CD4-positive, alpha-beta T cell treated with Interleukin-10 for 1 hour (primary cell): ENCODE results near the gene CCDC3.

Experiments used
- DNase-seq: peaks from one replicate; pipeline ENCODE4 v3.0.0-alpha.2; 2020

CCDC3 gene

DNA sequence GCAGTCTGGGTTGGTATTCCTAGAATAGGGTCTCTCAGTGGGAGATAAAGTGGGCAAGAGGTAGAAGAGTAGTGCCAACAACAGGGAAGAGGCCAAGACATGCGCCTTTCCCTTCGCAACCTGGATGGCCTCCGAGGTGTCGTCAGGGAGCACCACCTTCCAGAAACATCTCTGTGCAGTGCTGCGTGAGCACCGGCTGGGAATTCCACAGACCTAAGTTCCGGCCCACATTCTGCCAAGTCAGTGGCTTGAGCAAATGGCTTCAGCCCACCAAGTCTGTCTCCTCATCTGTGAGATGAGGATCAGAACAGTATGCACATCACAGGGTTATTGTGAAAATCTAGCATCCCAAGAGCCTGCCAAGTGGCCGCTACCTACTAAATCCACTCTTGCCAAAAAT, 40.6 kb downstream of the CCDC3 start:
- DNase-seq, result no peak

DNA sequence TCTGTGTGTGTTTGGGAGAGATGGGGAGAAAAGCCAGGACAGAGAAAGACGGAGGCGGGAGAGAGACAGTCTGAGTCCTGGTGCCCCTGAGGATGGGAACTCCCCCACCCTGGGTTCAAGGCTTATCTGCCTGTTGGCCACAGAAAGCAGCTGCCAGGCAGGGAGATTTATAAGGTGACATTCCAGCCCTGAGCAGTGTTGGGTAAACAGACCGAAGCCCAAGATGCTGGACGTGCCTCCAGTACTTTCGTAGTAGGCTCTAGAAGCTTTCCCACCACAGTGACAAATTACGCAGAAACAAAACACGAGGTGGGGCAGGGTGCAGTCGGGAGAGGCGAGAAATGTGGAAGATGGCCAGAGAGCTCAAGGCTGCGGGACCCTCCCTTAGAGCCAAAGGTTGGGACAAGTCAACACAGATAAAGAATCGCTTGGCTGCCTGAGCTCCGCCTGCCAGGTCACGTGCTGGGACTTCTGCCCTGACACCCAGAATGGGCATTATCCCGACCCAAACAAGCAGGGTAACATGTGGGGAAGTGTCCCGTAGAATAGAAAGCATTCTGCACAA, 41.1 kb downstream of the CCDC3 start:
- DNase-seq, result no peak

DNA sequence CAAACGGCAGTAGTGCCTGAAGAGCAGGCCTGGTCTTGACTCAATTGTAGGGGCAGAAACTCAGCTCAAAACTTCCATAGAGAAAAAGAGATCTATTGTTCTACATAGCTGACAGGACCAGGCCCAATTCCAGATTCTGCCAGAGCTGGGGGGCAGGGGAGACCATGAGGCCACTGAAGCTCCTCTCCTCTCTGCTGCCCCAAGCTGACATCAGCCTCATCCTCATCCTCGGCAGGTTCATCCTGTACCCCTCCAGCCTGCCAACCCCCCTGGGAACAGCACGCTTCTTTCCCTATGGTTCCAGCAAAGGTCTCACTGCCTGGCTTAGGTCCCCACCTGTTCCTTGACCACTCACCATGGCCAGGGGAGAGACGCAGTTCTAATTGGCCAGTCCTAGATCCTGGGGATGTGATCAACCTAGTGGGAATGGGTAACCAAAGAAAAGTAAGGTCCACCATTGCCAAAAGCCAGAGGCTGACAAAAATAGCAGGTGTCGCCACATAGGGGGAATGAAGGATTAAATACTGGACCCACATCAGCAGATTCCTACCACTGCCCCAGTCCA, 42.9 kb downstream of the CCDC3 start:
- no peak for DNase-seq

DNA sequence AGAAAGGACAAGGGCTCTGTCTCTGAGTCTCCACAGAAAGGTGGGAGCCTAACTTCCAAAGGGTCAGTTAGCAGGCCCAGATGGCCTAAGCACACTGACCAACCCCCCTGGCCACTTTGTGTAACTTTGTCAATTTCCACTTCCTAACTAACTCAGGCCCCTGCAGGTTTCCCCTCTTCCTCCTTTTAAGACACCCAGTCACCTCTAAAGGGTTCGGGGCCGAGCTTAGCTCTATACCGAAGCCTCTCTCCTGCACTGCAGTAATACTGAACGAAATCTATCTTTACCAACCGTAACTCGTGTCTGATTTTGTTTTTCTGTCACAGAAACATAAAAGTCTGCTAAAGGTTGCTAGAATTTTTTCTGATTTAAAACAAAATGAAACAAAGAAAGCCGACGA, 44.4 kb downstream of the CCDC3 start:
- no peak for DNase-seq

DNA sequence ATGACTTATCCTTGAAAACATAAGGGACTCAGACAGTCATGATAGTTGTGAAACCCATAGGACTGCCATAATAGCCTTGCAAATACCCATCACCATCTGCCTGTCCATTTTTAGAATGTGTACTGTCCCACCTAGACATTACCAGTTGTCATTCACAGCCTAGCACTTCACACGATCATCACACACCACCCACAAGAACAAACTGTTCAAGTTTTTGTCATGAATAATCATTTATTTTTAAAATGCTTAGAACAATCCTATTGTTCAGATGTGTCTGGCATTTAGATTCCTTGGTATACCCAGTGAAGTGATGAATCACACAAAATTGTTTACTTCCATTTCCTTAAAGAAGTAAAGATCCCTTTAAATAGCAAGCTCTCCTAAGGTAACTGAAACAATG, 46.6 kb downstream of the CCDC3 start:
- DNase-seq, result no peak

DNA sequence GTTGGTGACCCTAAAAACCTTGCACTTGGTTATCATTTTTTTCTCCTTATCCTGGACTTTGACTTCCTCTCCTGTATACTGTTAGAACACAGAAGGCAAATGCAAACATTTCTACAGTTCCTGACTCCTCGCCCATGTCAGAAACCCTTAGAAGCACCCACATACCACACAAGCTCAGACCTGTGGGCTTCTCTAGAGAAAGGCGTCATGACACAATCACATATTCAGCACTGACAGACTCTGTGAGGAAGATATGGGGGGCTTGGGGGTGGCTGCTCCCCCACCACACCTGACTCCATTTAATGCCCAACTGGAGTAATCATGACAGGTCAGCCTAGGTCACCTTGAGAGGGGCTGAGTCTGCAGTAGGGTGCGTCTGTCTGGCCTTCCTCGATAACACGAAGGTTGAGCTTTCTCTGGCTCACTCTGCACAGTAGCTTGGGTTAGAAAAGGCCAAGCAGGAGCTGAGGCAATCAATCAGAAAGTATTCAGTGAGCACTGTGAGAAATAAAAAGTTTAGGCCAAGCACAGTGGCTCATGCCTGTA, 50.9 kb downstream of the CCDC3 start:
- no peak for DNase-seq

DNA sequence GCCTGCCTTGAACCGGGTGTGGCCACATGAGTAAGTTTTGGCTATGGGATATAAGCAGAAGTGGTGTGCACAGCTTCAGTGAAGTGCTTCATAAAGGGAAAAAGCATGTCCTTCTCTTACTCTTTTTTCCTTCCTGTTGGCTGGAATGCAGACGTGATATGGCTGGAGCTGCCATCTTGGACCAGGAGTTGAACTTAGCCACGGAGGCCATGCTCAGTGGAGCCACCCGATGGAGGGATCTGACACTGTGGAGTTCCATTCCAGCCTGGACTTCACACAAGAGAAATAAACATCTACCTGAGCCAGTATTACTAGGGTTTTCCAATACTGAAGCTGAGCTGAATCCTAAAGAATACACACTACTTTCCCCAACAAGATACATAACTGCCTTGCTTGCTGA, 52.3 kb downstream of the CCDC3 start:
- DNase-seq, result no peak

DNA sequence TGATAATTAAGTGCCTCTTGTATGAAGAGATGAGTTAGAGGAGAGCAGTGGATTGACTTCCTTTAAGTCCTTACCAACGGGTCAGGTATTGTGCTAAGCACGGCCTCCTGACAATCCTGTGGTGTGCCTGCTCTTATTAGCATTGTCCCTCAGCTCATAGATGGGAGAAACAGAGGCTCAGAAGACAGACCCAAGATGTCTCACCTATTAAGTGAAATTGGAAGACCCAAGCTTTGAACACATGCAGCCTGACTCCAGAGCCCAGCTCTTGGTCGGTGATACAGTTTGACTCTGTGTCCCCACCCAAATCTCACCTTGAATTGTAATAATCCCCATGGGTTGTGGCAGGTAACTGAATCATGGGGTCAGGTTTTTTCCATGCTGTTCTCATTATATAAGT, 53.8 kb downstream of the CCDC3 start:
- DNase-seq, result no peak

DNA sequence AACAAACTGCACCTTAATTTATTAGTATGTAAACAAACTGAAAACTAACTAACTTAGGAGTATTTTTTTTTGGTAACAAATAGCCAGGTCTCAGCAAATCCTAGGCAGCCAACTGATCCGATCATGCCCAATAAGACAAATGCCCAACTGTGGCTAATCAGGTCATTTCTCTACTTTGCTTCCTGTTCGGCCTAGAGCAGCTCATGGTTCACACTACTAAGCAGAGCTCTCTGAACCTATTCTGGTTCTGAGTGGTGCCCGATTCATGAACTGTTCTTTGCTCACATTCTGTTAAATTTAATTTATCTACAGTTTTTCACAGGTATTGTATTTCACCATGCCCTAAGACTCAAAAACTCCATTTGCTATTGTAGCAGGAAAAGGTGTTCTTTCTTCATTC, 55.1 kb downstream of the CCDC3 start:
- DNase-seq, result no peak

DNA sequence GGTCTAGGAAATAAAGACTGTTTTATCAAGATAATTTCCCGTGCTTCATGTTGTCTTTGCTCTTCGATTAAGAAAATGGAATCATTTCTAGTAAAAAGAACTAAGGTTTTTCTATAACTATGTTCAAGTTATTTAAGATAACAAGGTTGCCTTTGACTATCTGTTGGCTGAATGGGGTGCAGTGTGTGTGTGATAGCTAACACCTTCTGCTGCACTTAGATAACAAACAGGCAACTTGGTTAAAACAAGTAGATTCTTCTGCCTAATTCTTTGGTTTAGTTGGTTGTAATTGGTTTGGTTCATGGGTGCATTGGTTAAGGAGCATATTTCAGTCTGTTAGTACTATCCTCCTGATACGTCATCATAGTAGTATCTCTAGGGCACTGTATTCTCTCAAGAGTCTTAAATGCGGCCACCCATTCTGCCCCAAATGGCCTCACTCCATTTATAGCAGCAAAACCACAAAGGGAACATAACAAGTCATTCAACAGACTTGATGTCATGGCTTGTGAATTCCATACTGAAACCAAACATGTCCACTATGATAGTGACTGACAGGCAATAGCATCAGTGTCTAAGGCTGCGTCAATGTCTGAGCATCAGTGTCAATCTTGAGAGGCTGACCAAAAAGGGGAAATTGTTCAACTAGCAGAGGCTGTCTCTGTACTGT, 55.7 kb downstream of the CCDC3 start:
- no peak for DNase-seq

DNA sequence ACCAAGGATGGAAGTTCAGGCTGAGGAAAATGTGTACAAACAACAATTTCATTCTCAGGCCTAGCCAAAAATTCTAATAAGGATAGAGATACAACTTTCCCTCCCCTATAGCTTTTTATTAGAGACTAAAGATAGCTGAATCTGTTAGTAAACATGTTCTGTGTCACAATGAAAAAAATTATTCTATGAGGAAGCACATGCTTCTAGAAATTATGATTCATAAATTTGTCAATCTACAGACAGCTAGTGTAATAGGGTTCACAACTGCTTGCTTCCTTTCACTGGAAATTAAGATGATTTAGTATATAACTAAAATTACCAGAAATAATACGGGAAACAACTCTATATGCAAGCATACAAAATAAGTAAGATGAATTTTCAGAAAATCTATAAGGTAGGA, 56.6 kb downstream of the CCDC3 start:
- no peak for DNase-seq

DNA sequence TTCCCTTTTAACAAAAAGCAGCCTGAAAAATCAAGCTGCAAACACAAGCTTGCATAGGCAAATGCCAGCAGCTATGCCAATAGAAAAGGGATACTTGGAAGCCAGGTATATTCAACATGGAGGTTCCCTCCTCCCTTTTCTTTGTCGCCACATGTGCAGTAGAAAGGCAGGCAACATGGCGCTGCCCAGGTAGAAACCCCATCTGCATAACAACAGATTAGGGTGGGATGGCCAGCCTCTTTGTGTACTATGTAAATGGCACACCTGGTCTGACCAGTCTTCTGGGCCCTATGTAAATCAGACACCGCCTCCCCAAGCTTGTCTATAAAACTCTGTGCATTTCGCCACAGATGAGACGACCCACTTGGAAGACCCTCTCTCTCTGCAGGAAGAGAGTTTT, 58.1 kb downstream of the CCDC3 start:
- DNase-seq, result no peak

DNA sequence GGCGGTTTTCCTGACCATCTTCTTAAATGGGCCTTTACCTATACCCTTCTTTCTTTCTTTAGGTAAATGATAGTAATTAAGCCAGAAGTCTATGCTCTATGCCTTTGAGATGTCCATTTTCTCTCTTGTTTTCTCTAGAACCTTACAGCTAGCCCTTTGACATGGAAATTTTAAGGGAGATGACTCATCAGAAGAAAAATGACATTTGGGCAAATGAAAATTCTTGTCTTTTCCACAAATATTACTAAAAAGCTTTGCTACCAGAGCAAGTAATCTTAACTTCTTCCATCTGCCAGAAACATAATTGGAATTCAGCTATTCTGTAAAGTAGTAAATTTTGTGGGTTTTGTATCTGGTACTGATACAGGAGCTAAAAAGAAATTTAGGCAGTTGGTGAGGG, 59.5 kb downstream of the CCDC3 start:
- no peak for DNase-seq

DNA sequence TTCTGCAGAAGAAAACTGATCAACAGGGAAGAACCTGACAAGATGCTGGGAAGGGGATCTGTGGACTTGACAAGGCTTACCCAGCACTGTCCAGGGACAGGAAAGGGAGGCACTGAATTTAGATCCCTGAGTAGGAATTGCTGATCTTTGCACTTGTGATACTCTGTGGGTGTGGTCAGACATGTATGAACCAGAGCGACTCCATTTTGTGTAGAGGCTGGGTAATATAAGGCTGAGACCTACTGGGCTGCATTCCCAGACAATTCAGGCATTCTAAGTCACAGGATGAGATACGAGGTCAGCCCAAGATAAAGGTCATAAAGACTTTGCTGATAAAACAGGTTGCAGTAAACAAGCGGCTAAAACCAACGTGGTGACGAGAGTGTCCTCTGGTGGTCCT, 60.7 kb downstream of the CCDC3 start:
- DNase-seq, result no peak

DNA sequence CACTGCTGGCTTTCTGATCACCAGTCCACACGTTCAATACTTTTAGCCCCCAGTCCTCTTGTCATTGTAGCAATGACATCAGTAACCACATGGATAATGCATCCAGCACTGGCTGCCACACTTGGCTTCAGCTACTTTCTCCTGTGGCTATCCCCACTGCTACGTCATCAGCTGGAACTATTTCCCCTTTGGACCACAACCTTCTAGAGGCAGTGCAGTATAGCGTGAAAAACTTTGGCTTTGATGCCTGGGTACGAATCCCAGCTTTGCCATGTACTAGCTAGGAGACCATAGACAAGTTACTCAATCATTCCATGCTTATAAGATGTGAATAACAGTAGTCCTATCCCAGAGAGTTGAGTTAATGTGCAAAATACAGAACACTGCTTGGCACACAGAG, 63.2 kb downstream of the CCDC3 start:
- no peak for DNase-seq

DNA sequence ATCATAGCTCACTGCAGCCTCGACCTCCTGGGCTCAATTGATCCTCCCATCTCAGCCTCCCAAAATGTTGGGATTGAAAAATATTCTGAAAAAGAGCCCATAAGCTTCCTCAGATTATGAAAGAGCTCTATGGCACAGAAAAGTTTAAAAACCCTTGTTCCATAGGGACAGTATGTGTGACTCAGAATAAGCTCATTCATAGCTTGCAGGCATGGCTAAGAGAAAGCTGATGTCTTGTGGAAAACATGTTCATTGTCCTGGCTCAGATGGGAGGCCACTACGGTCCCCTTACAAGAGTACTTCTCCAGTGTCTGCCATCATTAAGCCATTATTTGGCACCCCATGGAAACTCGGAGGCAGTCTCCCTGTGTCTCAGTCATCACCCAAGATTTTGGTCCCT, 64.0 kb downstream of the CCDC3 start:
- no peak for DNase-seq

DNA sequence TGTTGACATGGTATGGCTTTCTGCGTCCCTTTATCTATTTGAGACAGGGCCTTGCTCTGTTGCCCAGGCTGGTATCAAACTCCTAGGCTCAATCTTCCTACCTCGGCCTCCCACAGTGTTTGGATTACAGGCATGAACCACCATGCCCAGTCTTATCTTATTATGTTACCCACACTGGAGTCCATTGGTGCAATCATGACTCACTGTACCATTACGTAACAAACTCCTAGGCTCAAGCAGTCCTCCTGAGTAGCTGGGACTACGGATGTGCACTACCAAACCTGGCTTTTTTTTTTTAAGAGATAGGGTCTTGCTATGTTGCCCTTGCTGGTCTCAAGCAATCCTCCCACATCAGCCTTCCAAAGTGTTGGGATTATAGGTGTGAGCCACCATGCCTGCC, 66.7 kb downstream of the CCDC3 start:
- DNase-seq, result no peak

DNA sequence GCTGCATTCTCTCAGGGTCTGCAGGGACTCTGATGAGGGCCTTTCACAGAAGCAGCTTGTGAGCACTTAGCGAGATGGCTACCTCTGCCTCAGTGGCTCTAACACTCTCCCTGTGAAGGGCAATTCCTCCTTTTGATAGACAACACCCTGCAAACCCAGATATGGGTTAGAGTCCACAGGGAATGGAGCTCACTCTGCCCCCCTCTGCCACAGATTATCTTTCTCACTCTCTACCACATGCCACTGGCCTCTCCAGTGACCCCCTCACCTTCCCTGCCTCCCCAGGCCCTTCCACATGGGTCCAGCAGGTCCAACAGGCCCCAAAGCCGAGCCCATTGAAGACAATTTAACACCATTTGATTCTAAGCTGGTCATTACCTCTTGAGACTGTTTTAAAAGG, 72.1 kb downstream of the CCDC3 start:
- DNase-seq, result no peak

DNA sequence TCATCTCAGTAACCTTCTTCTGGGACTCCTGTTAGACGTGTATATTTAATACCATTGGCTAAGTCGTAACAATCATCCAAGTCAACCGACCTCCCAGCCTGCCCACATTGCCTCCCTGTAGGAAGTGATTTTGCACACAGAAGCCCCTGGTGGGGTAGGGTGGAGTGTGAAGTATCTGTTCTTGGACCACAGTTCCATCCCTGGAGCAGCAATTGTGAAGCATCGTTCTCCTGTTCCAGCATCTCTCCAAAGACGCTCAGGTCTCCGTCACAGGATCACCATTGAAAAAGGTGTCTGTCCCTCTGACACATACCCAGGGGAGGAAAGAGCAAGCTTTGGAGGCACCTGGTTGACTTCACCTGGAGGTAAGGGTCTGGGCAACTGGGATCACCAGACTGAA, 72.9 kb downstream of the CCDC3 start:
- DNase-seq, result no peak

DNA sequence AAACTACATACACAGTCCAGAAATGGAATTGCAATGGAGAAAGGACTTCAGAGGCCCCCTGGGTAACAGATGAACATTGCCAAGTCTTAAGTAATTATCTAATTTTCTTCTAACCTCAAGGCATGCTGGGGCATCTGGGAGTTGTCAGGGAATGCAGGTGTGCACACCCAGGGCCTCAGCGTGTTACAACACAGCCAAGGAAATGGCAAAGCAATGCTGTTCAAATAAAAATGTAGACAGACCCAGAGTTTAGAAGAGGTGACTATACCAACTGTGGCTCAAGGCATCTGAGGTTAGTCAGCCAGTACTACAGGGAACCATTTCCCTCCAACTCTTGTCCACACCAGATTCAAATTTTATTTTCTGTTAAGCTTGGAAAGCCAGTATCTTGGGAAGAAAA, 73.6 kb downstream of the CCDC3 start:
- DNase-seq, result no peak

DNA sequence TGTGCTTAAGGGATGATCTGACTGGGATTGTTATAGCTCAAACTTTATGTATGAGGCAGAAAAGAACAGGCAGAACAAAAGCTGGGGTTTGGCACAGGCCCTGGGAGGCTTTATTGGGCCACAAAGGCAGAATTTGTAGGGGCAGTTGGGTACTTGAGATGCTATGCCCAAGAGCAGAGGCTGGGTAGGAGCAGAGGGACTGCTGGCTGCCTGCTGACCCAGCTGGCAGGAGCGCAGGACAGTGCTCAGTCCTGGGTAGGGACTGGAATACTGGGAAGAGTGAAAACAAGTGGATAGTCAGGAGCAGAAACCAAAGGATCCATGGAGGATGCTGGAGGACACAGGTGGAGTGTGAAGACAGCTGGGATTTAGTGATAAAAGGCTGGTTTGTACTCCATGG, 75.7 kb downstream of the CCDC3 start:
- DNase-seq, result no peak

DNA sequence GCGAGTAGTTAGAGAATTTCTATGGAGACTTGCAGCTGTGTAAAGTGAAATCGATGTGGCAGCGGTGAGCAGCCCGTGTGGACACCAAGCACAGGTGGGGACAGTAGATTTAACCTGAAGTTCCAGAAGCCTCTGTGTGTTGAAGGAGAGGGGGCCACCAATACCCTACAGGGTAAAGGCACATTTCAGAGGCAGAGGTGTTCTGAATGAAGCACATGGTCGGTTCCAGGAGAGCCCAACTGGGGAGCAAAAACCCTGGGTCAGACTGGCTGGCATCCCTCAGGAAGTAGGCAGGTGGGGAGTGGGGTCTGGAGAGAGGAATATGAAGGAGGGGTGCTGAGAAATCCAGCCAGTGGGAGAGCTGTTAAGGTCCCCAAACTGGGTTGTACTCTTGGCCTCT, 76.6 kb downstream of the CCDC3 start:
- DNase-seq, result no peak

DNA sequence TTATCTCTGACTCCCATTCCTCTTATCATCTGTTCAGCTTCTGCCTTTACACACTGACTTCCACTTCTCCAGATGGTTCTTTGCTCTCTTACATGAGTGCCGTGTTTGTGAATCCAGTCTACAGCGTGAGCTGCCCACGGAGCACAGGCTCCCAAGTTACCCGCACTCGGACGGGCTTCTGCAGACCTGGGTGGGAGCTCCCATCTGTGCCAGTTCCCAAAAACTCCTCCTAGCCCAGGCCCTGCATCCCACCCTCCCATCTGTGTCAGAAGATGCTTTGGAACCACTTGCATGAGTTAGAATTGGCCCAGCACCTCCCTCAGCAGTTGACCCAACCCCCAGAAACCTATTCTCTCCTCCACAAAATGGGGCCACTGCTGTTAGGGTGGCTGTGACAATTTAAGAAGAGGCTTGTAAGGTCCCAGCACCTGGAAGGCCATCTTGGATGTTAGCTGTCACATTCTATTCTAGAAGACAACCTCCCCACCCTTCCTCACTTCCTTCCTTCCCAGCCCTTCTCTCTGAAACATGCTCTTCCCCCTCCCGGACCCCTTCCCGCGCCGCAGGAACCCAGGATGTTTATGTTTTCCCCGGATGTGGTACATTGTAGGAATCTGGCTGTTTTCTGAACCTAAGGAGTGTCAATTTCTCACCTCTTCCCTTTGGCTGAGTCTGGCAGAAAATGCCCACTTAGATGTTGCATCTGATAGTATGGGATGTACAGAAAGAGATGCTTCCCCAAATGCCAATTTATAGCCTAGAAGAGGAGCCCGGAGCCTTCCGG, 79.2 kb downstream of the CCDC3 start:
- DNase-seq, result no peak

DNA sequence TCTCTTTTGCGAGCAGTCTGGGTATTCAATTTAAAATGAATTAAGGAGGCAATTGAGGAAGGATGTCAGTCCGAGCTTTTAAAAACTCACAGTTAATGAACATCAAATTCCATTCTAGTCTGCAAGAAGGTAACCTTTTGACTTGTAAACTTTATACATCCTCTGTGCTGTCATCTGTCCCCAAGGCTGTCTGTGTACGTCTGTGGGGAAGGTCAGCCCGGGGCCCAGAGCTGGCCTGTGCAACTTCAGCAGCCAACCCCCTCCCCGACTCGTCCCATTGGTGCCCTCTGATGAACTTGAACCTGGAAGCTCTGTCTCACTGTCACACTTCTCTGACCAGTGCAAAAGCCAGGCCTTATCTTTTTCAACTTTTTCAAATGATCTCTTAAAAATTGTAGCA, 80.3 kb downstream of the CCDC3 start:
- DNase-seq, result no peak
